NCI-H82 (cell line): Measurements from ENCODE around the gene UNC93A.
"Not testable (repeated sequence)": the region's sequence is repeated elsewhere in the genome, so short reads cannot be mapped to it uniquely, and the experiment has no call there.

Experiments used
- DNase-seq: peaks from one replicate; lab custom pipeline; 2025; lab: John Stamatoyannopoulos, UW

Gene UNC93A

DNA sequence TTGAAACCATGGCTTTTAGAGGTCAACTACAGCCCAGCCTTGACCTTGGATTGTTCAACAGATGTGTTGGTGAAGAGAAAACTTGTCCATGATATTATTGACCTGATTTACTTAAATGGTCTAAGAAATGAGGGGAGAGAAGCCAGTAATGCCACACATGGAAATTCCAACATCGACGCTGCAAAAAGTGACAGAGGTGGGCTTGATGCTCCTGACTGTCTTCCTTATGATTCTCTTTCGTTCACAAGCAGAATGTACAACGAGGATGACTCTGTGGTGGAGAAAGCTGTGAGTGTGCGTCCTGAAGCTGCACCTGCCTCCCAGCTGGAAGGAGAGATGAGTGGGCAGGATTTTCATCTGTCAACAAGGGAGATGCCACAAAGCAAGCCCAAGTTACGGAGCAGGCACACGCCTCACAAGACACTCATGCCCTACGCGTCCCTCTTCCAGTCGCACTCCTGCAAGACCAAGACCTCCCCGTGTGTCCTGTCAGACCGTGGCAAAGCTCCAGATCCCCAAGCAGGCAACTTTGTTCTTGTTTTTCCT, 50.0 kb downstream of the UNC93A start:
- DNase-seq, result no peak

DNA sequence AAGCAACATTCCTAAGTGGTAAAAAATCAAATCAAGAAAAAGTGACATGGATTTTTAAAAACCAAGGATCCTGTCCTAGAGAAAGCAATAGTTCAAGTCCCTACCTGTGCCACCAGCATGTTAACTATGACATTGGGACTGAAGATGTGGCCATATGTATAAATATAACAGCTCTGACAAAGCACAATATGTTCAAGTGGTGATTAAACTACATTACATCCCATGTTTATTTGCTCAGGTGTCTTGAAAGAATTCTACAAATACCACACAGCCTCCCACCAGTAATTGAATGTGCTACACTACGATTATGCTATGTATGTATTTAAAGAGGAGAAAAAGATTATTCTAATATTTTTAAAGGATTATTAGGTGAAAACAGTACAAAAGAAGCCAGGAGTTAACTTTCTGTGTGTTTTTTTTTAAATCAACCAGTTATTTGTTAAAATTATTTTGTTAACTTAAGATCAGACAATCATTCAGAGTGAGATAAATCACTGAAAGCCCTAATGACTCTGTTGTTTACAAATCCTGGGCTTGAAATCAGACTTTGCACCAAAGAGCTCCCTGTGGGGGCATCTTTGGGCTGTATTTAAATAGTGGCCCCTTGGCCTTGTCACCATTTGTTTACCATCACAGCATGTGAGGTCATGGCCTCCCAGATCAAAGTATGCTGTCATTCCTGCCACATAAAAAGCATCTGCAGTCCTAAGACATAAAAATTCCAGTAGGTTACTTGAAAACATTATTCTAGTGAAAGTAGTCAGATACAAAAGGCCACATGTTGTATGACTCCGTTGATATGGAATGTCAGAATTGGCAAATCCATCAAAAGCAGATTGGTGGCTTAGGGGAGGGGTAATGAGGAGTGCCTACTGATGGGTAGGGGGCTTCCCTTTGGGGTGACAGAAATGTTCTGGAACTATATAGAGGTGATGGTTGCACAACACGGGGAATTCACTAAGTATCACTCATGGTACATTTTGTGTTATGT, 50.8 kb downstream of the UNC93A start:
- no peak for DNase-seq

DNA sequence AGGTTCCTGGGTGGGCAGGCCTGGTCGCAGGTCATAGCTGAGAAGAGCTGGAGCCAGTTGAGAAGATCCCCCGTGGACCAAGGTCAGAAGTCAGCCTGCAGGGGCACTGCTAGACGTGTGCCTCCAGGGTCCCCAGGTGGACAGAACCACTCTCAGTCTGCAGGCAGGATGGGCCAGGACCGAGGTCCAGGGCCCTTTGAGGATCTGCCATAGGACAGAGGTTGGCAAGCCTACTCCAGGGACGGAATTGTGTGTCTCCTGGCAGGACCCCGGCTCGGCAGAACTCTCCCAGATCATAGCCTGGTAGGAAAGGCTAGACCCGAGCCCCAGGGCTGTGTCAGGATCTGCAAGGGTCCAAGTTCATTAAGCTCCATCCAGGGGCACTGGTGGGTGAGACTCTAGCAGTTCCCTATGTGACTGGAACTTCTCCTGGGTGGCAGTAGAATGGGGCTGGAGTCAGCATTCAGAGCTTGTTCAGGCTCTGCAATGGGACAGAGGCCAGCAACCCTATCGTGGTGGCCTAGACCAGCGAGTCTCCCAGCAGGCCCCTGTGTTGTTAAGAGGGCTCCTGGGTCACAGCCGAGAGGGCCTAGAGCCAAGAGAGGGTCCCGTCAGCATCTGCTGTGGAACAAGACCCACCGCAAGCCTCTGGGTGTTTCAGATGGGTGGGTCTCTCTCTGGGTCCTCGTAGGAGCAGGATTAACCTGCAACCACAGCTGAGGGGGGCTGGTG, 51.9 kb downstream of the UNC93A start:
- no peak for DNase-seq

DNA sequence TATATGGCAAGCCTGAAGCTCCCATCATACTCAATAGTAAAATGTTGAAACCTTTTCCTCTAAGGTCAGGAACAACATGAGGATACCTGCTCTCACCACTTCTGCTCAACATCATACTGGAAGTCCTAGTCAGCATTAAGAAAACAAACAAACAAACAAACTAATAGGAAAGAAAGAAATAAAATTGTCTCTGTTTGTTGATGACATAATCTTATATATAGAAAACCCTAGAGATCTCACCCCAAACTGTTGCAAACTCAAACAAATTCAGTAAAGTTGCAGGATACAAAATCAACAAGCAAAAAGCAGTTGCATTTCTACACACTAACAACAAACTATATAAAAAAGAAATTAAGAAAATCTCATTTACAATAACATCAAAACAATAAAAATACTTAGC, 54.2 kb downstream of the UNC93A start:
- DNase-seq, result no peak

DNA sequence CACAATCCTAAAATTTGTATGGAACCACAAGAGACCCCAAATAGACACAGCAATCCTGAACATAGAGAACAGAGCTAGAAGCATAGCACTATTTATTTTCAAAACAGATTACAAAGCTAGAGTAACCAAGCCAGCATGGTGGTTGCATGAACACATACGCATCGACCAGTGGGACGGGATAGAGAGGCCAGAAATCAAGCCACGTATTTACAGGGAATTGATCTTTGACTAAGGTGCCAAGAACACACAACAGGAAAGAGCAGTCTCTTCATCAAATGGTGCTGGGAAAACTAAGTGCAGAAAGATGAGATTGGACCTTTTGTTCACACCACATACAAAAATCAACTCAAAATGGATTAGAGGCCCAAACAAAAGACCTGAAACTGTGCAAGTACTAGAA, 54.8 kb downstream of the UNC93A start:
- no peak for DNase-seq

DNA sequence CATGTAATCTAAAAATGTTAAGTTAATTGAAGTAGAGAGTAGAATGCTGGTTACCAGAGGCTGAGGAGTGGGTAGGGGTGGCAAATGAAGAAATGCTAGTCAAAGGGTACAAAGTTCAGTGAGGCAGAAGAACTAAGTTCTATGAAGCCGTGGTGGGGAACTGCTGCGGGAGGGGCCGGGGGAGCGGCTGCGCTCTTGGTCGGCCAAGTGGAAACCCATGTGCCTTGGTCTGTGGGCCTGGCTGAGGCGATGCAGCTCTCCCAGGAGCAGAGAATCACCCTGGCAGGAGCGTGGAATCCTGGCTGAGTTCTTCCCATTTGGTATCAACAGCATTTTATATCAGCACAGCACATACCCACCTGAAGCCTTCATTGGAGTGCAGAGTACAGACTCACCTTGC, 56.1 kb downstream of the UNC93A start:
- no peak for DNase-seq

DNA sequence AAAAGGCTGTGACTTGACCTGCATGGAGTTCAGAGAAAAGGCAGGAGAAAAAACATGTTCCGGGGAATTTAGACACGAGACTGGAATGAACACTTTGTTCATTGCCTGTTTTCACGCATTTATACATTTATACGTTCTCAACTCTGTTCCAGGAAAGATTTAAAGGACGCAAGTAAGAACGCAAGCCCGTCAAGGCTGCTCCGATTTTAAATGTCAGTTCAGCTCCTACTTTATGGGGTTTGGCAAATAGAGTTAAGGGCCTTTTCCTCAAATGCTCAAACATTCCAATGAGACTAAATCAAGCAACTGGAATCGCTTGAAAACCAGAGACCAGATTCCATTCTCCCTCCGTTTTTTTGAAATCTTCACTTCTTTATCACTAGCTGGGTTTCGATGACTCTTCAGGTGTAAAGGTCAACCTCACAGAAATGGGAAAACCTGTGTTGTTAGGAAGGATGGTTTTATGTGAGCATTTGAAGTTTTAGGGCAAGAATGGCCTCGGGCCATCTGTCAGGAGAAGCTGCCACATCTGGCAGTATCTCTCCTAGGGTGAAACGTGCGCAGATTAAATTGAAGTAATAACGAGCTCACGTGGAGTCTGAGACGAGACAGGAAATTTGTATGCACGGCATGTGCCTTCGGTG, 58.6 kb downstream of the UNC93A start:
- DNase-seq, result no peak

DNA sequence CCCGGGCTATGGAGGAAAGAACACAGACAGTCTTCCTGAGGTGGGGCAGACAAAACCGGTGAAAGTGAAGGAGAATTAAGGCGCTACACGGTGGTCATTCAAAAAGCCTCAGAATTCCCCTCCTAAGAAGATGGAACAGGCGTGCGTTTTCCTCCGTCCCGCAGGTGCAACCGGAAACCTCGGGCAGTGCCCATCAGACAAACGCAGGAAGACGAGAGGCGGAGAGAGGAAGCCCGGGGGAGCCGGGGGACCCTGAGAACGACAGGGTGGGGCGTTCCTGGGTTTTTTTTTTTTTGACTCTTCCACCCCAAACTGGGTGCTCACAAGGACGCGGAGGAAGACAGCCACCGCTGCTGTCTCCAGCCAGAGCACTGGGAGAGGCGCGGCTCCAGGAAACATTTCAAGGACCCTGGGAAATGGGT, 59.2 kb downstream of the UNC93A start:
- no peak for DNase-seq

DNA sequence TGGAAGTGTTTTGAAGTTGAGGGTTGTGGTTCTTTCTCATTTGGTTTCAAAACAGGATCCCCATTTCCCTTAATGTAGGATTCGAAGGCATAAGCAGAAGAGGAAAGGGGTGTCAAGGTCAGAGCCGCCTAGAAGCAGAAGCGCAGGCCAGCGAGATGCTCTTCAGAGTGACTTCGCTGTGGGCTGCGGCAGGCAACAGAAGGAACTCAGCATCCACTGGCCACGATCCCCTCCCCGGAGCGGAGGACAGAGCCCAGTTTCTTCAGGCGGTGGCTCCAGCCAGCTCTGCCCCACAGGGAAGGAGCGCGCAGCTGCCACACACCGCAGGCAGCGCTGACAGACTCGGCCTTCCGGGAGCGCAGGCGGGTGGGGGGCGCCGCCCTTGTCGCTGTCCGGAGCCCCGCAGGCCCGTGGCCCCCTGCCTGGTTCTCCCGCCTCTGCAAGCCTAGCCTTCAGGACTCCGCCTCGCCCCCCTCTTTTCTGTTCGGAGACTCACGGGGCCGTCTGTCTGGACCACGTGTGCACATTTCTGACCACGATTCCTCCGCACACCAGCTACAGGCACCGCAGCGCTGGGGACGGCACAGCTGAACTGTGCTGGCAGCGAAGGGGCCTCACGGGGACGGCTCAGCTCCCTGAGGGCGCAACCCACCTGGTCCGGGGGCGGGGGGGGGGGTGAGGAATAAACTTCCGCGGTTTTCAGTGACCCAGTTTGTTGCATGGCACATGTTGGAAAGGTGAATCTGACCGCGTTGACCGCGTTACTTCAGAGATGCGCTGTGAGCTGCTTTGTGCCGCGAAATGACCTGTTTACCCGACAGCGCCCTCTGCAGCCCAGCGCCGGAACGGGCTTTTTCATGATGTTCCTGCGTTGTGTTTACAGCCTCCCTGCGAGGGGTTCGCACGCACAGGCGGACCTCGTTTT, 59.9 kb downstream of the UNC93A start:
- DNase-seq, result peak; percentile 80

DNA sequence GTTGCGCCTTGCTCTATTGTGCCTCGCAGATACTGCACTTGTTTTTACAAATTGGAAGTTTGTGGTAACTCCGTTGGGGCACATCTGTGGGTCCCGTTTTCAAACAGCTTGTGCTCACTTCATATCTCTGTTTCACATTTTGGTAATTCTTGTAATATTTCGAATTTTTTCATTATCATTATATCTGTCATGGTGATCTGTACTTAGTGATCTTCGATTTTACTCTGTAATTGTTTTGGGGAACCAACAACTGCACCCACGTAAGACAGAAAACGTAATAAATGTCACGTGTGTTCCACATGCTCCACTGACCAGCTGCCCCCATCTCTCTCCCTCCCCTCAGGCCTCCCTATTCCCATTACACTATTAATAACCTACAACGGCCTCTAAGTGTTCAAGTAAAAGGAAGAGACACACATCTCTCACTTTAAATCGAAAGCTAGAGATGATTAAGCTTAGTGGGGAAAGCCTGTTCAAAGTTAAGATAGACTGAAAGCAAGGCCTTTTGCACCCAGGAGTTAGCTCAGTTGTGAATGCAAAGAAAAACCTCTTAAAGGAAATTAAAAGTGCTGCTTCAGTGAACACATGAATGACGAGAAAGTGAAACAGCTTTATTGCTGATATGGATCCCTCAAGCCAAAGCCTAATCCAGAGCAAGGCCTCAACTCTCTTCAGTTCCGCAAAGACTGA, 60.7 kb downstream of the UNC93A start:
- no peak for DNase-seq

DNA sequence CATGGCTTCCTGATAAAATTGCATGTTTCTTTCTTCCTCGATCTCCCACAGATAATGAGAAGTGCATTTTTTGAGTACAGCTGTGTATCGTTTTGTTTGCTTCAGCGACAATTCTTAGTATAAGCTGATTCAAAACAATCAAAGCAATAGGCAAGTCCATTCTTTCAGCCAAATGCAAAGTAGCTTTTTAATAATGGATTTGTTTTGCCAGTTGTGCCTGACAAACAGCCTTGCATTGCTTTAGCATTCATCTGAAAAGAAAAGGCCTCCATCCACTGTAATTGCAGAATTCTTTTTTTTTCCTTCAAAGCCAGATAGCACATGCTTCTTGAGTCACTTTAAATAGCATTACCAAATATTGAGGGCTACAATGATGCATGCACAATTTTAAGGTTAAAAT, 65.8 kb downstream of the UNC93A start:
- DNase-seq, result no peak

DNA sequence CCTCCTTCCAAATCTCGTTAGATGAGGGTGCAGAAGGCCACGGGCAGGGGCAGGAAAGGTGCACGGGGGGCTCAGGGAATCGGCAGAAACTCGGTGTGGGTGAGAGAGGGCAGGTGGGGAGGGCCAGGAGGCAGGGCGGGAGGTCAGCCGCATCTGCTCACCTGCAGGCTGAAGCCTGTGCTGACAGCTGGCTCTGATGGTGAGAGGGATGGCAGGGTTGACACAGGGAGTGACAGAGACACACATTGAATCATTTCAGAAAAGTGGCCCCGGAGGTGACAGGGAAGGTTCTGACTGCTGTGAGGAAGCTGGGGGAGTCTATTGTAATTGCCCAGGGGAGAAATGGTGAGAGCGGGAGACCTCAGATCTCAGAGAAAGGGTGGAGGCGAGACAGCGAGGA, 67.3 kb downstream of the UNC93A start:
- DNase-seq, result not testable (repeated sequence)

DNA sequence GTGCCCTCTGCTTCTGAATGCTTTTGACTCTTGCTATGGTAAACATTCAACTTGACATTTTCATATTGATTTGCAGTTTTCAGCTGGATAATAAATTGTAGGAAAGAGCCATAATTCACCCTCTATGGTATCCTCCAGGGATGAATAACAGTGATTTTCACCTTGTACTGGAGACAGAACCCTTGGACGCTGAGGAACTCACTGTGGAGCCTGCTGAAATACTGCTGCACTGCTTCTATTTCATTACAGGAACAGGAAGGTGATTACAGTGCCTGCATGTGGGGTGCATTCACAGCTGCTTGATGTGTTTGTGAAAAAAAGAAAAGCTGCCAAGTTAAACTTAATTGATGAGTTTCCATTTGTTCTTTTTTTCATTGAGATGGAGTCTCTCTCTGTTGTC, 70.1 kb downstream of the UNC93A start:
- DNase-seq, result not testable (repeated sequence)
